GM19328 (cell line): ENCODE results near the gene TSPAN2.

Source experiments
- ATAC-seq: cut with Tn5 transposase; IDR thresholded peaks from one replicate; pipeline ENCODE4 v1.9.1; 2021; ENCODE audit warnings: mild to moderate bottlenecking, moderate library complexity; ENCODE audit not compliant: unreplicated experiment

TSPAN2 gene

GRCh38 chr1:115114308-115114707 is 25.0 kb upstream of the TSPAN2 start:
- ATAC-seq = no peak

GRCh38 chr1:115113766-115114165 is 24.5 kb upstream of the TSPAN2 start:
- no peak for ATAC-seq

DNA sequence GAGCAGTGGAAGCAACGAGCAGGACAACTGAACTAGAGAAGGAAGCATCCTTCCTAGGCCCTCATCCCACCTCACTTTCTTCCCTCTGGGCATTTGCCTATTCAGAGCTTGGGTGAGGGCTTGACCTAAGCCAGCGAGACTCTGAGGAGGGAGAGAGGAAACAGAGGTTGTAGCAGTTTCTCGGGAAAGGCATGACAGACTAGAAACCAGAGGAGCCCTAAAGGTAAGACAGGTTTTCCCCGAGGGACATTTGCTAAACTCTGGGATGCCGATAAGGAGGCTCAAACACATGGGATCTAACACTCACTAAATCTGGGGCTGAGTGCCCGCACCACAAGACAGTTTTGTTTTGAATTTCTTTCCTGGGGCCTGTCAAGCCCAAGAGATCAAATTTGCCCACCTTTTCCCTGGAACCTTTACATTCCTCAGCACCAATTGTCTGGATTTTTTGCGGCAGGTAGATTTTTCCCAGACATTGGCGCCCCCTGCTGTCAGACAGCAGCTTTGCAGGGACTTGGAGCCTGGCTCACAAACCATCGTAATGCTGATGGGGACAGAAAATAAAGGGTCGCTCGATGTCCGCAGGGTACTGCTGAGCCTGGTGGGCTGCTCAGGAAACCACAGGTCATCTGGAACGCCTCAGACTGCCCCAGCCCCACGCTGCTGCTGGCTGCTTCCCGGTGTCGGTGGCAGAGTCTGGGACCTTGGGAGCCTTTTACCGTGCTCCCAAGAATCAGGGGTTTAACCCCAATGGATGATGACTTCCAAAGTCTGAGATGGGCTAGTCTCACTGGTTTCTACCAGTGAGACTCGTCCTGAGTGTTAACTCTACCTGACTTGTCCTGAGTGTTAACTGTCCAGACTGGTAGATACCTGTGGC is 23.4 kb upstream of the TSPAN2 start:
- ATAC-seq = no peak

- ATAC-seq = no peak
Measured at GRCh38 chr1:115107516-115108260, 18.4 kb upstream of the TSPAN2 start.

- no peak for ATAC-seq
Measured at GRCh38 chr1:115105831-115106230, 16.5 kb upstream of the TSPAN2 start.

- ATAC-seq = no peak
Measured at GRCh38 chr1:115099693-115100050, 10.4 kb upstream of the TSPAN2 start.

DNA sequence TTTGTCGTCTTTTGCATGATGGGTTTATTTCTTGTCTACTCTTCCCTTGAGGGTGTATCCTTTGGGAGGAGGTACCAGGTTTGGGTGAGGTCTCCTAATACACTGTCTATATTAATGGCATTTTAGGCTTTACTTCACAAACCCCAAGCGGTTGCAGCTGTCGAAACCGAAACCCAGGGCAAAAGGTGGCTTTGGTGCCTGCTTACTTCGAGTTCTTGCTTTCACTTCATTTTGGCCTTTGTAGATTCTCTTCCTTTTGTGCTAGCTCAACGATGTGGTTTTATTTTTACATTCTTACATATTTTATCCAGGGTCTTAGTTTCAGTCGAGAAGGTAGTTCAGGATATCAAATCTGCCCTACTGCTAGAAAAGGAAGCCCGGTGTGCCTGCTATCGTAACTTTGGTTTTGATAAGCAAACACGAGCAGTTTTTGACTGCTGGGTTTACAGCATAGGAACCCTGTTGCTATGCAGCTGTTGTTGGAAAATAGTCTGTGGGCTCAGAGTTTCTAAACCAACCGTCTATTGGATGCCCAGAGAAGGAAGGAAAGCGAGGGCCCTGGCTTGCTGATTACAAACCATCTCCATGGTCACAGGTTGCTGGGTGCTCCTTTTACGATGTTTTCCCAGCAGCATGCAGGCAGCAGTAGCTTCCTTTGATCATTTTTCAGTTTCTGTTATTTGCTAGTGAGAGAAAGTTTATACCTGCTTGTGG is 9.8 kb upstream of the TSPAN2 start:
- peak; percentile 92 for ATAC-seq

DNA sequence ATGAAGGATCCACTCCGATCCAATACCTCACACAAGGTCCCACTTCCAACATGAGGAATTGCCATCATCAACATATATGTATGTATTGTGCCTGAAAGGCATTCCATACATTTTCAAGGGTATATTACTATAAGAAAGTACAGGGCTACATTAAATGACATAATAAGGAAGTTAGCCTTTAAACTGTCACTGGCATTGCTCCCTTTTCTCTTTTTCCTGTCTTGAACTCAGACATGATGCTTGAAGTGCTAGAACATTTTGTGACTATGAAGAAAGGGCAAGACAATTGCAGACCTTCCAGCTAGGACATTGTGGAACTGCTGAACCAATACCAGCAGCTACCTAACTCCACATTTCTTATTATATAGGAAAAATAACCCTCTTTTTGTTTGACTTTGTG is 2.9 kb upstream of the TSPAN2 start:
- ATAC-seq = no peak

GRCh38 chr1:115091572-115091971 is 2.3 kb upstream of the TSPAN2 start:
- no peak for ATAC-seq

GRCh38 chr1:115090956-115091355 is 1.7 kb upstream of the TSPAN2 start:
- no peak for ATAC-seq

DNA sequence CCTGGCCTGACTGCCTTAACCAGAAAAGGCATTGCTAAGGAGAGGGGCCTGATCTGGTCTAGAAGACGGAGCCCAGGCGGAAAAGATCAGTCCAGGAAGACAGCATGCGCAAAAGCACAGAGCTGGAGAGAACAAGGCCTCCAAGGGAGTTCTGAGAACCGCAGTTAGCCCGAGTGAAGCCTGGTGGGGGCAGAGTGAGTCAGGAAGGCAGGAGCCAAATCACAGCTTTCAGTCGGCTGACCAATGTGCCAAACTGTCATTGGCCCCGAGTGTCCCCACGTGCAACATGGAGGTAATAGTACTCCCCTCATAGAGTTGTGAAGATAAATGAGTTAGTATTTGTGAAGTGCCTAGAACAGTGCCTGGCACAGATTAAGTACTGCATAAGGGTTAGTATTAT is 1.2 kb upstream of the TSPAN2 start:
- ATAC-seq = no peak

- ATAC-seq = no peak
Measured at GRCh38 chr1:115090186-115090490, 835 bp upstream of the TSPAN2 start.

- ATAC-seq = no peak
Measured at GRCh38 chr1:115088871-115089419, 358 bp downstream of the TSPAN2 start.

- ATAC-seq = no peak
Measured at GRCh38 chr1:115088115-115088778, 1.1 kb downstream of the TSPAN2 start.

DNA sequence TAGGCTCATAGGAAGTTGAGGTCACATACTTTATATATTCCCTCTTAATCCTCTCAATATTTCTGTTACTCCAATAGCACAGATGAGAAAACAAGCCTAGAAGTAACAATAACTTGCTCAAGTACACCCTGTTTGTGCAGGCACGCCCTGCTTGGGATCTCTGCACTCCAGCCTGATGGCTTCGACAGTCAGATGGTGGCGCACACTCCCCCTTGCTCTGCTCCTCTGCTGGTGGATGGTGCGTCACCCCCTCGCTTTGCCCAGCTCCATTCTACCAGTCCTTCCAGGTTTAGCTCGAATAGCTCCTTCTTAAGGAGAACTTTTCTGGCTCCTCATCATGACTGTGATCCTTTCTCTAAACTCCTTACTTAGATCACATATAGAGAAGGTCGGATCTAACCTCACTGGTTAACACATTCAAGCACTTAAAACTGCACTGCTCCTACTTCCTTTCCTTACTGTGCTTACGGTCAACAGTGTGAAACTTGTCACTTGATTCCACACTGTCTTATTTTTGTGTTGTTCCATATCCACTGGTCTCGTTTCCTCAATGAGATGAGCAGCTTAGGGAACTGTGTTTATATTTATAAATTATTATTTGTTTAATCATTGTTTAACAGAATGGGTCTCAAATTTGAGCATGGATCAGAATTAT is 3.0 kb downstream of the TSPAN2 start:
- no peak for ATAC-seq

- no peak for ATAC-seq
Measured at GRCh38 chr1:115084902-115085511, 4.3 kb downstream of the TSPAN2 start.

DNA sequence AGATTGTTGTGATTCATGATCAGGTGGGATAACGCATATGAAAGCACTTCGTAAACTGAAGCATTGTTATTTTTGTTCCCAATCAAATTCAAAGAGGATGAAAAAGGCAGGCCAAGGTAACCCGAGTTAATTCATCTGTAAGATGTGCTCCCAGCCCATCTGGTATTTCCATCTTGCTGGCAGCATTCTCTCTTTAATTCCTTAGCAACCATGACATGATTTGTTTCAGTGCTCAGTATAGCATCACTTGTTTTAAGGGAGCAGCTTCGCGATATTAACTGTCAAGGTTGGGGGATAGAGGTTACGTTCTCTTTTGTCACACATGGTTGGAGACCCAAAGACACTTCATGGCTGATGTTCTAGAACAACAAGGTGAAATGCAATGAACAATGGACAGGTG is 6.4 kb downstream of the TSPAN2 start:
- ATAC-seq = no peak

- ATAC-seq = no peak
Measured at GRCh38 chr1:115078708-115079107, 10.6 kb downstream of the TSPAN2 start.

DNA sequence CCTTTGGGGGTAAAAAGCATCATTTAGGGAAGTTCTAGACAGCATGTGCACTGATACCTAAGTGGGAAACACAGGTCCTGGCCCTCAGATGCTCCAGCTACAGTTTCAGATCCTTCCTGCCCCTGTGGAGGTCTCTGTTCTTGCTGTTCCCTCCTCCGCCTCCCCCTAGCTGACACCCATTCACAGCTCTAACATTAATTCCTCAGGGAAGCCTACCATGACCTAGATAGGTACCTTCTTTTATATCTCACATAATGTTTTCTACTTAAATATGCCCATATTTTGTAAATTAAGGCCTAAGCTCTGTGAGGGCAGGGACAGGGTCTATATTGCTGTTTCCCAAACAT is 11.3 kb downstream of the TSPAN2 start:
- no peak for ATAC-seq

DNA sequence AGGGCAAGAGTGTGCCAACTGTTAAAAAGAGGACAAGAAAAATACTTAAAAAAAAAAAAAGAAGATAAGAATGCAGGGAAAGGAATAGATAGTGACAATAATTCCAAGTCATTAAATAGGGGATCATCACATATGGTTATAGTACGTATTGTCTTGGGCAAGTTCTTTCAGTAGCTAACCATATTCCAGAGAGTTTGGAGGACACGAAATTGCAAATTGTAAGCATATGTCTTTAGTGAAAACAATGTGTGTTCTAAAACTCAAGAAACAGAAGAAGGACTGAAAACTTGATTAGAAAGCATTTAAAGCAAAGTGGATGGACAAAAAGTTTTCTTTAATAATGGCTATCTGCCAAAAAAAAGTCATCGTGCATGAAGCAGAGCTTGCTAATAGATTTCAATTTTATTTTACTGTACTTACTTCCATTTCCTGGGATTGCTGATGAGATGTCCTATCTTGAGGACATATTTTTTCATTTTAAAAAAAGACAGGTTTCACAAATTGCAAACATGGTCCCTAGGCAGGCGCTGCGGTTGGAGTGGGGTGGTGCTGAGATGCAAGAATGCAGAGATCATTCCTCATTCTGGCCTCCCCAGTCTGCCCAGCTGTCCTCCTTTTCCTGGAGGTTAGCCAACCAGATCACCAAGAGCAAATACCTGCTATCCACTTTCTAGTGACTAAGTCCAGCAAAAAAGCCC is 11.9 kb downstream of the TSPAN2 start:
- ATAC-seq = no peak
